OCI-LY3 (cell line): Measurements from ENCODE around the gene PPAT.

Experiments
- CTCF ChIP-seq: fragments of 200-600, 300-600 bp; sonication (generic); IDR thresholded peaks from 2 replicates; pipeline ENCODE4 v1.5.1; 2014; ENCODE audit warnings: antibody characterized with exemption, low read length, low read depth
- EZH2phosphoT487 ChIP-seq: fragments of 200-600 bp; shearing (Covaris generic); IDR thresholded peaks from 2 replicates; pipeline ENCODE4 v1.6.1; 2018; ENCODE audit warnings: antibody characterized with exemption, mixed run types, low read depth

- TF ChIP-seq CTCF, result no peak
- no peak for TF ChIP-seq EZH2phosphoT487
These were observed 9.1 kb downstream of the PPAT start for GRCh38 chr4:56426273-56426672.
